ENCODE results near the gene ATG10. TPM values are rescaled to one million over a fixed set of nuclear protein-coding genes. Genes with fewer than 3 reads are reported as not detected.
A peak's percentile ranks its signal among the peaks of the same experiment; 100 is the strongest.
"Not testable (repeated sequence)": the region's sequence is repeated elsewhere in the genome, so short reads cannot be mapped to it uniquely, and the experiment has no call there.

The ATG10 gene
- total RNA-seq, 1 donor from 2014 or later: 6.0 TPM

DNA sequence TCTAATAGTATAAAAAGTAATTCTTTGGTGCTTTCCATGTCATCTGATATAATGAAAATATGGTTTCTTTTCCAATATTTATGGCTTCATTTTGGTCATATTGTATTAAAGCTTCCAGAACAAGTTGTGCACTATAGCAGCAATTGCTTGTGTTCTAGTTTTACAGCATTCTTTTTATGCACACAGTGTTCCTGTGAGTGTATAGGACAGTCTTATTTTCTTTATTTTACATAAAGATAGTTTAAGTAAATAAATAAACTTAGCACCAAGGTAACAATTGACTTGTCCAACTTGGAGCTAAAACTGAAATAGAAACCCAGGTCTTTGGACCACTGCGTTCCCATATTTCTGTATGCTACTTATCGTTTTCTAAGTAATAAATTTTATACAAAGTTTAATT, 38.9 kb downstream of the ATG10 start:
- intact Hi-C loops (cut with micrococcal nuclease): no loop called here
- Histone ChIP-seq H3K4me3 (no peak overlapping the region), H3K9me3 (replicated peaks) (peaks cover 11% of the 10 kb centered on the region), H3K4me1 (no peaks in the 10 kb centered on the region), H3K27ac (replicated peaks) (no peak overlapping the region), H3K27me3 (ENCODE audit: low read depth) (no peaks in the 10 kb centered on the region), H3K36me3 (peaks cover 3% of the 10 kb centered on the region)
- TF ChIP-seq, protein P1, sequence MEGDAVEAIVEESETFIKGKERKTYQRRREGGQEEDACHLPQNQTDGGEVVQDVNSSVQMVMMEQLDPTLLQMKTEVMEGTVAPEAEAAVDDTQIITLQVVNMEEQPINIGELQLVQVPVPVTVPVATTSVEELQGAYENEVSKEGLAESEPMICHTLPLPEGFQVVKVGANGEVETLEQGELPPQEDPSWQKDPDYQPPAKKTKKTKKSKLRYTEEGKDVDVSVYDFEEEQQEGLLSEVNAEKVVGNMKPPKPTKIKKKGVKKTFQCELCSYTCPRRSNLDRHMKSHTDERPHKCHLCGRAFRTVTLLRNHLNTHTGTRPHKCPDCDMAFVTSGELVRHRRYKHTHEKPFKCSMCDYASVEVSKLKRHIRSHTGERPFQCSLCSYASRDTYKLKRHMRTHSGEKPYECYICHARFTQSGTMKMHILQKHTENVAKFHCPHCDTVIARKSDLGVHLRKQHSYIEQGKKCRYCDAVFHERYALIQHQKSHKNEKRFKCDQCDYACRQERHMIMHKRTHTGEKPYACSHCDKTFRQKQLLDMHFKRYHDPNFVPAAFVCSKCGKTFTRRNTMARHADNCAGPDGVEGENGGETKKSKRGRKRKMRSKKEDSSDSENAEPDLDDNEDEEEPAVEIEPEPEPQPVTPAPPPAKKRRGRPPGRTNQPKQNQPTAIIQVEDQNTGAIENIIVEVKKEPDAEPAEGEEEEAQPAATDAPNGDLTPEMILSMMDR (IDR thresholded peaks at IDR 0.05; ENCODE audit: borderline replicate concordance): no peak
- DNase-seq: no peak

DNA sequence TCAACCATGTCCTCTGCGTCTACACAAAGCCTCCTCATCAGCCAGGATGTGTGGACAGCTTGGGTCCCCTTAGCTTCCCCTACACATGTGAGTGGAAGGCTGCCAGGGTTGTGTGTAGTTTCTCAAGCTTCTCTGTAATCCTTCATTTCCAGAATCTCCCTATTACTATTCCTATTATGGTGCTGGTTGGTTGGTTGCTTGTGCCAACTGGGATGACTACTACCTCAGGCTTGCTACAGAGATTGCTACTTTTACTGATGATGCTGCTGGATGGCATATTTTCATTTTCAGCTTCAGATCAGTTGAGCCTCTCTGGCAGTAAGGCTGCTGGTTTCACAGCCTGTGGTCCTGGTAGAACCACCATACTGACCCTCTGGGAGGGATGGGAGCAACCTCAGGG, 39.9 kb downstream of the ATG10 start:
- H3K9me3 ChIP-seq (replicated peaks): peaks cover 21% of the 10 kb centered on the region
- no peak for DNase-seq
- H3K27ac ChIP-seq (replicated peaks): no peak overlapping the region
- intact Hi-C loops (cut with micrococcal nuclease): no loop called here
- TF ChIP-seq, protein P1 (IDR thresholded peaks at IDR 0.05; ENCODE audit: borderline replicate concordance): no peak
- H3K4me3 ChIP-seq: no peak overlapping the region
- no peaks in the 10 kb centered on the region for H3K4me1 ChIP-seq
- H3K36me3 ChIP-seq: peaks cover 3% of the 10 kb centered on the region
- no peaks in the 10 kb centered on the region for H3K27me3 ChIP-seq (ENCODE audit: low read depth)

DNA sequence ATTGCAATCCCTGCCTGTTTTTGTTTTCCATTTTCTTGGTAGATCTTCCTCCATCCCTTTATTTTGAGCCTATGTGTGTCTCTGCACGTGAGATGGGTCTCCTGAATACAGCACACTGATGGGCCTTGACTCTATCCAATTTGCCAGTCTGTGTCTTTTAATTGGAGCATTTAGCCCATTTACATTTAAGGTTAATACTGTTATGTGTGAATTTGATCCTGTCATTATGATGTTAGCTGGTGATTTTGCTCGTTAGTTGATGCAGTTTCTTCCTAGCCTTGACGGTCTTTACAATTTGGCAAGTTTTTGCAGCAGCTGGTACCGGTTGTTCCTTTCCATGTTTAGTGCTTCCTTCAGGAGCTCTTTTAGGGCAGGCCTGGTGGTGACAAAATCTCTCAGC, 42.8 kb downstream of the ATG10 start:
- DNase-seq; H3K27me3 ChIP-seq (ENCODE audit: low read depth); H3K27ac ChIP-seq (replicated peaks); H3K4me3 ChIP-seq; H3K36me3 ChIP-seq; intact Hi-C loops (cut with micrococcal nuclease): not testable (repeated sequence)
- peaks cover 22% of the 10 kb centered on the region for H3K9me3 ChIP-seq (replicated peaks)
- H3K4me1 ChIP-seq: peaks cover 17% of the 10 kb centered on the region

DNA sequence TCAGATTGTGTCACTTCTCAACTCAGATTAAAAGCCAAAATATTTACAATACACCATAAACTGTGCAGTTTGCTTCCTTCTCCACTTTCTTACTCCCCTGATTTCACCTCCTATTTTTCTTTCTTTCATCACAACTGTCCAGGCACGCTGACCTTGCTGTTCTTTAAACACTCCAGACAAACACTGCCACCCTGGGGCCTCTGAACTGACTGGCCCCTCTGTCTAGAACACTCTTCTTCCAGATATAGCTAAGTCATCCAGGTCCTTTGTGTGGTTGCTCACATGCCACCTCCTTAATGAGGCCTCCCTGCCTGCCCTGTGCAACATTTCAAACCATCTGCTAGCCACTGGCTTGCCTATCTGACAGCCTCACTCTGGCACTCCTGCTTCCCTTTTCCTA, 46.6 kb downstream of the ATG10 start:
- intact Hi-C loops (cut with micrococcal nuclease): no loop called here
- DNase-seq: no peak
- Histone ChIP-seq H3K36me3 (no peaks in the 10 kb centered on the region), H3K27me3 (ENCODE audit: low read depth) (no peaks in the 10 kb centered on the region), H3K27ac (replicated peaks) (peak overlapping the region; percentile 47), H3K9me3 (replicated peaks) (peaks cover 22% of the 10 kb centered on the region), H3K4me1 (peaks cover 21% of the 10 kb centered on the region), H3K4me3 (no peak overlapping the region)
- TF ChIP-seq, protein P1 (IDR thresholded peaks at IDR 0.05; ENCODE audit: borderline replicate concordance): no peak

DNA sequence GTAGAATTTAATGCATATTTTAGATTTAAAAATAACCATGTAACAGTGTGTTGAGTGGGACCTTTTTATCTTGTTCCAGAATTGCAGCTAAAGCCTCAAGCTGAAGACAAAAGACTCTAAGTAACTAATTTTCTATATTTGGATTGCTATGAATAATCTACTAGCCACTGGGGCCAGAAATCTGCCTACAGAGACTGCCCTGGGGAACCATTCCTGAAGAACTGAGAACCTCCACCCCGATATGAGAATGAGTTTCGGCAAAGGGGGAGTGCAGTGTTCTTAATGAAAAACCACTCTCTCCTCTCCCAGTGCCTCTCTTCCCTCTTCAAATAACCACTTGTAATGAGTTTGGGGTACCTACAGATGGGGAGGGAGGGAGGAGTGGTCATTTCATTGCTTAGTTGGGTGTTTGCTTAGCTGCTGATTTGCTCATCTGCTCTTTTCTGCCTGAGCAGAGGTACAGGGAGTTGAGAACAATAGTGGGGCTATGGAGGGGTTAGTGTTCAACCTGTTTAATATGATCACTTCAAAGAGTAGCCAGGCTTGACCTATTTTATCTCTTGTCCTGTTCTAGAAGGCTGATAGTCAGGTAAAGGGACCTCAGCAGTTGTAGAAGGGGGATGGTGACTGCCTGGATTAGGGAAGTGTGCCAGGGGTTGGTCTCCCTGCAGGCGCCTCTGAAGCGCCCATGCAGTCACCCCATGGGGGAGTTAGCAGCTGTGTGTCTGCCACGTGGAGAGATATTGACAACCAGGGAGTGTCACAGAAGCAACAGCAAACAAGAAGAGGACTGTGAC, 47.7 kb downstream of the ATG10 start:
- Histone ChIP-seq H3K9me3 (replicated peaks) (peaks cover 21% of the 10 kb centered on the region), H3K4me1 (peaks cover 21% of the 10 kb centered on the region), H3K4me3 (no peak overlapping the region), H3K27me3 (ENCODE audit: low read depth) (no peaks in the 10 kb centered on the region), H3K27ac (replicated peaks) (no peak overlapping the region), H3K36me3 (no peaks in the 10 kb centered on the region)
- no peak for DNase-seq
- TF ChIP-seq, protein P1 (IDR thresholded peaks at IDR 0.05; ENCODE audit: borderline replicate concordance): no peak
- intact Hi-C loops (cut with micrococcal nuclease): no loop called here

DNA sequence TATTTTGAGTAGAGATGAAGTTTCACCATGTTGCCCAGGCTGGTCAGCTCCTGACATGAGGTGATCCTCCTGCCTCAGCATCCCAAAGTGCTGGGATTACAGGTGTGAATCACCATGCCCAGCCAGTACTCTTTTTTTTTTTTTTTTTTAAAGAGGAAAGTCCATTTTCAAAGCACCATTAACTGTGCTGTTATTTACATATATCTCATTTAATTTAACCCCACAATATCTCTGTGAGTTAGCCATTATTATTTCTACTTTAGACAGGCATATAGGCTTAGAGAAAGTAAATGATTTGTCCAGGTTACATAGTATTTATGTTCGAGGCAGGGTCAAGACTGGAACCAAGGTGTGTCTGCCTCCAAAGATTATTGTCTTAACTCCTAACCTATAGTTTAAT, 50.7 kb downstream of the ATG10 start:
- H3K9me3 ChIP-seq (replicated peaks): no peaks in the 10 kb centered on the region
- no peak overlapping the region for H3K27ac ChIP-seq (replicated peaks)
- TF ChIP-seq, protein P1 (IDR thresholded peaks at IDR 0.05; ENCODE audit: borderline replicate concordance): no peak
- peaks cover 21% of the 10 kb centered on the region for H3K4me1 ChIP-seq
- no peaks in the 10 kb centered on the region for H3K36me3 ChIP-seq
- no peak for DNase-seq
- no peaks in the 10 kb centered on the region for H3K27me3 ChIP-seq (ENCODE audit: low read depth)
- intact Hi-C loops (cut with micrococcal nuclease): no loop called here
- H3K4me3 ChIP-seq: no peak overlapping the region

All from left ventricle myocardium inferior (tissue), 1 donor.